GM18505 (cell line): ENCODE measurements around the gene BUD13.
"Not testable (repeated sequence)": the region's sequence is repeated elsewhere in the genome, so short reads cannot be mapped to it uniquely, and the experiment has no call there.

ENCODE experiments used
- ATAC-seq: cut with Tn5 transposase; IDR thresholded peaks from one replicate; pipeline ENCODE4 v1.9.1; 2021; ENCODE audit not compliant: unreplicated experiment
- POLR2A ChIP-seq: IDR thresholded peaks from 4 replicates; pipeline ENCODE4 v1.6.1; 2011; ENCODE audit warnings: borderline replicate concordance; ENCODE audit not compliant: insufficient read depth, insufficient read length; ENCODE audit errors: extremely low read depth

BUD13 gene

DNA sequence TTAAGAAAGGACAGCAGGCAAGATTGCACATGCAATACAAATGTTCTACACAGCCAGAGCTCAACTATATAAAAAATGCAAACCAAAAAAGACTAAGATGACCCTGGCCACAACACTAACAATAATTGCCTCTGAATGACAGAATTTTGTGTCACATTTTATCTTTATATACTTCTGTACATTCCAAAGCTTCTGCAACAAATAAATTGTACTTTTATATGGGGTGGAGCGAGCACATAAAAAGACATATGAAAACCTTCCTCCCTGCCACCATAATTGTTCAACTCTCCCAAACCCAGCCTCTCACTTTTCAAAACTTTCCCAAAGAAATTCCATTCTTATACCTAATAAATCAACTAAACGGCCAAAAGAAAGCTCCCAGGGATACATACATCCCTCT lies 10.7 kb downstream of the BUD13 start:
- ATAC-seq, result no peak
- no peak for TF ChIP-seq POLR2A

DNA sequence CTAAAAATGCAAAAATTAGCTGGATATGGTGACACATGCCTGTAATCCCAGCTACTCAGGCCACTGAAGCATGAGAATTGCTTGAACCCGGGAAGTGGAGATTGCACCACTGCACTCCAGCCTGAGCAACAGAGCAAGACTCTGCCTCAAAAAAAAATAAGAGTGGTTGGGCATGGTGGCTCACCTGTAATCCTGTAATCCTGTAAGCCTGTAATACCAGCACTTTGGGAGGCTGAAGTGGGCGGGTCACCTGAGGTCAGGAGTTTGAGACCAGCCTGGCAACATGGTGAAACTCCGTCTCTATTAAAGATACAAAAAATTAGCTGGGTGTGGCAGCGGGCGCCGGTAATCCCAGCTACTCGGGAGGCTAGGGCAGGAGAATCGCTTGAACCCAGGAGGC lies 16.7 kb downstream of the BUD13 start:
- not testable (repeated sequence) for ATAC-seq

DNA sequence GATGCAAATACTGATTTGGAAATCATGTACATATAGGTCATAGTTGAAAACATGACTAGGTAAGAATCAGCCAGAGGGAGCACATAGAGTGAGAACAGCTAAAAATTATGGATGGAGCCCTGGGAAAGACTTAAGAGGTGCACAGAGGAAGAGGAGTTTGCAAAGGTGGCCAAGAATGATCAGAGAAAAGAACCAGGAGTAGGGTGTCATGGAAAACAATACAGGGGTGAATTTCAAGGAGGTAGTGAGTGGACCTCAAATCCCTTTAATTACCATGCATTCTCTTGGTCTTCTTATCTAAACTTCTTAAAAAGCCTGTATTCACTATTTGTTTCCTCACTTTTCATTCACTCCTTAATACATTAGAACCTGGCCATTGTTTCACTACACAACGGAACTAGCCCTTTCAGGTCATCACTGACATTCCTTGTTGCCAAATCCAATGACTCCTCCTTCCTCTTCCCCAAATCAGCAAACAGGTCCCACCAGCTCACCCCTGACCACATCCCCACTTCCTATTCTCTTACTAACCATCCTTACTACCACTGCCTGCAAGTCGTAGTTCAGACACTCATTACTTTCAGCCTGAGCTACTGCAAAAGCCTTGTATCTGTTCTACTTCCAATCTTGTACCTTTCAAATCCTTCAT lies 22.6 kb downstream of the BUD13 start:
- no peak for TF ChIP-seq POLR2A
- ATAC-seq, result no peak

DNA sequence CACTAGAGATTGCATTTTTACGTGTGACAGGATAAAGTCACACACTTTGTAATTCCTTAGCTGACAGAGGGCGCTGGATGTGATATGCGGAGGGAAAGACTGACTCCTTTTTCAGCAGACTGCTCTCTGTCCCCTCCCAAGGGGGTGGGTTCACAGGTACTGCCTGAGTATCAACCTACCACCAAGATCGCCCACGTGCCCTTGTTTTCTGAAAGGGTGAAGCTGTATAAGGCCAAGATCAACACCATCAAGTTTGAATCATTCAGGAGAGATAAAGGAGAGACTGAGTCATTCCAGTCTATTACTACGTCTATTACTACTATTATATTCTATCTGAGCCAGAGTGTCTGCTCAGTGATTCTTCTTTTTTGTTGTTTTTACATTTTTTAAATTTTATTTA lies 30.7 kb downstream of the BUD13 start:
- no peak for ATAC-seq
- no peak for TF ChIP-seq POLR2A

DNA sequence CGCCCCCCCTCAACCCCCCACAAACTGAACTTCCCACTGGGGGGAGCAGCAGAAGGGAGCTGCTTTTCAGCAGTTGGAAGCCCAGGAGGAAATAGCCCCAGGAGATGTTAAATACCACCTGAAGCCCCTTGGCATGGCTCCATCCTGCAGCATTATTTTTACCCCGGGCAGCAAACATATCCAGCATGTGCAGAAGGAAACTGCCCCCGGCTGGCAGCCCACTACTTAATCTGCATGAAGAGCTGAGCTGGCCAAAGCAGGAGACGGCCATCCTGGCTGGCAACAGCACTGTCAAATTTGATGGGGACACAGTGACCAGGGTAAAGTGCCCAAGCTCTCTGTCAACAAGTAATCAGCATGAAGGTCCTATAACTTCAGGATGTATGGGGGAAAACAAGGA lies 32.0 kb downstream of the BUD13 start:
- TF ChIP-seq POLR2A, result no peak
- no peak for ATAC-seq

DNA sequence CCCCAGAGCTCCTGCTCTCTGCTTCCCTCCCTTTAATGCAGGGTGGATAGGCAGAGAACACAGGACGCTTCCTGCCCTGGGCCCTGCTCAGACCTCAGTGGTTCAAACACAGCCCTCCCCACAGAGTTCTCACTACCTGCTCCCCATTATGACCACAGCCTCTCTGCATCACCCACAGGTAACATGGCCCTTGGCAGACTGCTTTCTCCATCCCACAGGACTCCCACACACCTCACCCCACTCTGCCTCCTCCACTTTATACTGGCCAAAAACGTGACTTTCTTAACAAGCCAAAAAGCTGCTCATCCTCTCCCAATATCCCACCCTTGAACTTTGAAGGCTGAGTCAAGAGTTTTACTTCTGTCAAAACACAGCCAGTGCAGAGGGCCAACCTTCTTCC lies 33.8 kb downstream of the BUD13 start:
- no peak for TF ChIP-seq POLR2A
- ATAC-seq, result no peak

DNA sequence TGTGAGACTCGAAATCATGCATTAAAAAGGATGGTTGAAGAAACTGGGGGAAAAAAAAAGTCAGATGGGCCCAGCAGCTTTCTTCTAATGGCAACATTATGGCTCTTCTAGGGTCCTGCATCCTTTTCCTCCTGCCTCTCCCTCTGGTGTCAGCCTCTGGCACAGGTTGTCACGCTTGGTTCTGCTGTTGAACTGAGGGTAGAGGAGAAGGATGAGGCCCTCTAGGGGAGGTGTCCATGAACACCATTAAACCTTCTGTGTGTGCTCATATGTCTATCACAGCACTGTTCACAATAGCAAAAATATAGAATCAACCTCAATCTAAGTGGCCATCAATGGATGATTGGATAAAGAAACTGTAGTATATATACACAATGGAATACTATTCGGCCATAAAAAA lies 36.0 kb downstream of the BUD13 start:
- no peak for TF ChIP-seq POLR2A
- no peak for ATAC-seq

DNA sequence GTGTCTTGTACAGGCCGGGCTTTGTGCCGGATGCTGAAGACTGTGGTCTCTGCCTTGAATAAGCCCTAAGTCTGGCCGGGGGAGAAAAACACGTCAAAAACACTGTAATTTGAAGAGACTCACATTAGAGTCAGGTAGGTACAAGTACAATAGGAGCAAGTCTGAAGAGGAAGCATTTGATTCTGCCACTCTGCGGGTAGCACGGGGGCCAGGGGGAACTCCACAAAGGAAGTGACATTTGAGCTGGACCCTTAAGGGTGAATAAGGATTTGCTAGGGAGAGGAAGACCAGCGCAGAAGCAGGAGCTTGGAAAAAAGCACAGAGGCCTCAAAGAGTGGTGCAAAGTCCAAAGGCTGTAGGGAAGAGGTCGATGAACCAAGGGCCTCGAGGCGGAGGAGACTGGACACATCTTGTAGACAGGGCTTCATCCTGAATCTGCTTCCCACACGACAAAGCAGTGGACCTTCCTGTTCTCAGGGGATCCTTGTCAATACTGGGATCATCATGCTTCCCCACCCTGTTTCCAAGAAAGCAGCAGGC lies 38.7 kb downstream of the BUD13 start:
- no peak for TF ChIP-seq POLR2A
- no peak for ATAC-seq

DNA sequence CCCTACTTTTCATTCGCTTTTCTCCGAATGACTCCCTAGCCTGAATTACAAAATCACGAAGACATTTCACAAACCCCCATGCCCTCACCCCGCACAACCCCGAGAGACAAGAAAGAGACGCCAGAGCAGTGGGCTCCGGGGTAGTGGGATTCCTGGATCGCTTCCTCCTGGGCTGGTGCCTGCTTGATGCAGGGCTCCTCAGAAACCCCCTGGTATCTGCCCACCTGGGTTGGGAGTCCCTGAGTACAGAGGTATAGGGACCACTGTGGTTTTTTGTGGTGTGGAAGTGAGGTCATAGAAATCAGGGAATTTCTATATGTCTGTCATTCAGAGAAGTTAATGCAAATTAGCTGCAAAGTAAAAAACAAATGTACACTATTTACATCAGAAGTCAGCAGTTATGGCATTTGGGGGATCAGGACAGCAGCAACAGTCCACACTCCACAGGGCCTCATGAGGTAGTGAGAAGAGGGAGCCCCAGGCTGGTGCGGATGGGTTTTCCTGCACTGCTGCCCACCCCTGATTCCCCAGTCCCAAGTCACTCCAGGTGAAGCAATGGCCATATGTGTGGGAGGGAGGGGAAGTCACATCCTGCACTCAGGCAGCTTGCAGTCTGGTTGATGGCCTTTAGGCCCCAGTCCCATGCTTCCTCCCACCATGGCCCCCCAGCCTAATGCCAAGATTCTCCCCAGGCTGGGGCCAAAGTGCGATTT lies 39.6 kb downstream of the BUD13 start:
- TF ChIP-seq POLR2A, result no peak
- no peak for ATAC-seq

DNA sequence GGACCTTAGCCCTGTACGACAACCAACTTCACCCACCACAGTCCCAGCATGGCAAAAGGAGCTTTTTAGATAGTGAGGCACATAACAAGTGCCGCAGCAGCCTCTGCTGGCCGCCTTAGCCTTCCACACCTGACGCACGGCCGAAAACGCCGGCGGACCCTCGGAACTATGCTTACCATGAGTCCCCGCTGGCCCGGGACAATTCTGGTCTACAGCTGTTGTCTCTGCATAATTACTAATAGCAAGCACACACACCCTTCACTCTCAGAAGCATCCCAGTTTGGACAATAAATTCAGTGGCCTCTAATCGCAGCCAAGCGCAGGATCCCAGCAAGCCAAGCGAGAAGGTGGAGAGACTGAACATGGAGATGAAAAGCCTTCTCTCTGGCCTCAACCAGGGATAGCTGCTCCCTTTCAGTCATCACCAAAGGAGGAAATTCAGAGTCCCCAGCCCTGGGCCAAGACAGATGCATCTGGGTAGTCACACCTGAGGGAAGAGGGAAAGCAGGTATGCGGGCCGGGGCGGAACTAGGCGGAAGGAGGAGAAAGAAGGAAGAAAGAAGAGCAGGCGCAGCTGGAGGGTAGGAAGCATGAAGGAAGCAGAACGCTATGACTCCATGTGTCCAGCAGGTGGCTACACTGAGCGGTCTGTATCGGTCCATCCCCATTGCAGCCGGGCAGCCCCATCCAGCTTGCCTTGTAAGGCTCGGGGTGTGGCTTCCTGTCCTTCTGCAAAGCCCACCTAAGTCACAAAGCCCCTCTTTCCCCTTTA lies 40.3 kb downstream of the BUD13 start:
- no peak for ATAC-seq
- TF ChIP-seq POLR2A, result no peak

DNA sequence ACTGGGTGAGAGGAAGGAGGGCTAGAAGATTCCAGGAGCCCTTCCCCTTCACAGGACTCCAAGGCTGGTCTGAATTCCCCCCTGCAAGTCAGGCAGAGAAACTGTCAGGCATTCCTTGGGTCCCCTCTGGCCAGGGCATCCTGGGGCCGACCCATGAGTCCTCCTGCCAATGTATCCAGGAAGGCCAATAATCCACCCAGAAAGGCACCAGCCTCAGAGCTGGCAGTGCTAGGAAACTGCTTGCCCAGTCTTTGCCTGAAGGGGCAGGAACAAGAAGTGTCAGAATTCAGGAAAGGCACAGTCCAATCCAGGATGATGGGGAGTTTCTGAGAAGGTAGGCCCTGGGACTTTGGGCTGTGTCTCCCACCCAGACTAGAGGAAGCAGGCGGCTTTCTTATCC lies 41.0 kb downstream of the BUD13 start:
- no peak for ATAC-seq
- TF ChIP-seq POLR2A, result no peak

DNA sequence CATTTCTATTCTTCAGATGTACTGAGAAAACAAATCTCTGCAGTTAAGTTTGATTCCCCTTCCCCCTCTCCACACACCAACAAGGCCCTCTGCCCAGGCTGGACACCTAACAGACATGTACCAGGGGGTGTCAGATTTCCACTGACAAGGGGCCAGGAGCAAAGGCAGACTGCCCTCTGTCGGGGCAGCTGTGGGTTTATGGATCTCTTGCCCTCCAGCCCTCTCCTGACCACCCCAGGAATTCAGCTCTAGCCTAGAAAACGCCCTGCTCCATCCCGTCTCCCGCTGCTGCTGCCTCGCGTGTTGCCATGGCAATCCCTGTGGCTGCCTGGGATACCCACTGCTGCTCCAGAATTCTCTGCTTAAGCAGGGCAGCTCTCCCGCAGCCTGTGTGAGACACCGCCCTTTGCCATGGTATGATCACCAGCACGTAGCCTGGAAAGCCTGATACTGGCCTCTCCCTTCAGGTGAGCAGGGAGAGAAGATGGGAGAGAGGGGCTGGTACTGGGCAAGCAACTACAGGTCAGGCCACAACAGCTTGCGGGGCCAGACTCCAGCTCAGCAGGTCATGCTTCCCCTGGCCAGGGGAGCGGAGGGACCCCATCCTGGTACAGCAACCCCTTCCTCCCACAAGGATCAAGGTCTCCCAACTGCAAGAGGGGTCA lies 41.6 kb downstream of the BUD13 start:
- no peak for ATAC-seq
- no peak for TF ChIP-seq POLR2A

DNA sequence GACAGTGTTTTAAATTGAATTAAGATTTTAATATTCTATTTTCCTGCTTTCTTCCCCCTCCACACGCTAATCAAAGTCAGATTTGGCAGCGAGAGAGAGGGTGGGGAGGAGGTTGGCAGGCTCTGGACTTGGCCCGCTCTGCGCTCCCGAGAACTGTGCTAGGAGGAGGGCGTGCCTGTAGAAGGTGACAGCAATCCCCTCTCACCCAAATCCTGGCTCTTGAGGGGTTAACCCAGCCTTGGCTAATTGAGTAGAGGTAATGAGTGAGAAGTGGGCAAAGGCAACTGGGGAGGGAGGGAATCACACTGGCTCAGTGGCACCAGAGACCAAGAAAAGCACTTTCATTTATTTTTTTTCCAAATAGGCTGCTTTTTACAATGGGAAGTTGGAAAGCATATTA lies 42.2 kb downstream of the BUD13 start:
- TF ChIP-seq POLR2A, result no peak
- ATAC-seq, result no peak
